Uterus (tissue), 2 donors: ENCODE measurements around the gene RALGPS1.

Experiments used
- CTCF ChIP-seq, 4 experiments: fragments of 200-600 bp in 2 of 4; fragments of 450-650 bp in 2 of 4; sonication (generic) in 2 of 4; IDR thresholded peaks; one replicate each; pipeline ENCODE4 v1.5.1; 2016 to 2019; ENCODE audit warnings: antibody characterized with exemption in 4 of 4, mild to moderate bottlenecking in 2 of 4, moderate library complexity in 1 of 4
- POLR2A ChIP-seq, 2 donors: fragments of 450-650 bp; IDR thresholded peaks; one replicate each; pipeline ENCODE4 v1.6.1; 2016; ENCODE audit warnings: antibody characterized with exemption in 2 of 2, mild to moderate bottlenecking in 1 of 2, moderate library complexity in 1 of 2

- TF ChIP-seq CTCF (IDR thresholded peaks at IDR 0.05) (no peak), POLR2A (IDR thresholded peaks at IDR 0.05) (no peak)
Measured at GRCh38 chr9:126935630-126936029, 21.0 kb downstream of the RALGPS1 start.
